ENCODE results near the gene AK3.

AK3 gene

GRCh38 chr9:4701526-4701925 lies 39.5 kb downstream of the AK3 start:
- no peak for FAIRE-seq

- FAIRE-seq: no peak
Observed at GRCh38 chr9:4700932-4701331, 40.1 kb downstream of the AK3 start.

GRCh38 chr9:4700091-4700490 lies 40.9 kb downstream of the AK3 start:
- no peak for FAIRE-seq

DNA sequence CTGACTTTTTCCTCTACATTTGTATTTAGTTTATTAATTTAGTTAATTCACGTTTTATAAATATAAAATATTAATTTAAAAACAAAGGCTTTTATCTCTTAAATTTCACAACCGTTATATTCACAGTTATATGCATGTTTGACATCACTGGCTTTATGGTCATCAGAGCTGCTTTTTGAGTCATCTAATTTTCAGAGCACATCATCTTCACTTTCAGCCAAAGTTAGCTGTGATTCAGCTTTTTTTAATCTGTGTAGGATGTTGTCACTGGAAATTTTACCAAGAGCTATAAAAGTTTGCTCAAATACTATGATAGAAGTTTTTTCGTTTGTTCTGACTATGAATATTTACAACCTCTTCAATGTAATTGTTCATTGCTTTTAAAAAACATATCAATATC lies 49.2 kb downstream of the AK3 start:
- peak; percentile 11 for FAIRE-seq

DNA sequence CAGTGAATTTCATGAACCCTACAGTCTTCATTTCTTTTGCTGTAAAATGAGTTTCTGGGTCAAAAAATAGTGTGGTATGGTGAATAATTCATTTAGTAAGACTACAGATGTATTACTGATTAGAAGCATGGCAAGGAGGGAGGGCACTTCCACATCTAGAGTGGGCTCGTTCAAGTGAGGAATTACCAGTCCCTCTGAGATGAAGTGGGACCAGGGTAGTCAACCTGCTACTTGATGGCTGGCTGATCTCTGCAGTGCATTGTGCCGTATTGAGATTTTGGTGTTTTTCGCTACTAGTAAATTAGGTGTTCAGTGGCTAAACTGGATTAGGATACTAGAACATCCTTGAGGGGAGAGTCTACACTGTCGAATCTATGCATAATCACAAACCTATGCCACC lies 50.9 kb downstream of the AK3 start:
- no peak for FAIRE-seq

DNA sequence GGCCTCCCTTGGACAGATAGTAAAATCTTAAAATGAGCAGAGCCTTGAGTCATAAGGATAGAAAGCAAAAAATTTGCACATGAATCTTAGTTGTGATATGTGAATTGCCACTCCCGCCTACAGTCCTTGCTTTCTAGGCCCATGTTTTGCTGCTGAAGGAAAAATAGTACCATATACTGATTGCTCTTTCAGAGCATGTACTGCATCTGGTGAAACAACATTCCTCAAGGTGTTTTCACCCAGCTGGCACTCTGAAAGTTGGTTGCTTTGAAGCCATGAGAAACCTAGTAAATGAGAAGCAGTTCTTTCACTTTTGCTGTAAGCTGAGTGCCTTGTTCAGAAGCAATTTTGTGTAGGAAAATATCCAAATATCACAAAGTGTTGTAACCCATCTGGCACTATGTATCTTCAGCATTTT lies 51.3 kb downstream of the AK3 start:
- FAIRE-seq: no peak

DNA sequence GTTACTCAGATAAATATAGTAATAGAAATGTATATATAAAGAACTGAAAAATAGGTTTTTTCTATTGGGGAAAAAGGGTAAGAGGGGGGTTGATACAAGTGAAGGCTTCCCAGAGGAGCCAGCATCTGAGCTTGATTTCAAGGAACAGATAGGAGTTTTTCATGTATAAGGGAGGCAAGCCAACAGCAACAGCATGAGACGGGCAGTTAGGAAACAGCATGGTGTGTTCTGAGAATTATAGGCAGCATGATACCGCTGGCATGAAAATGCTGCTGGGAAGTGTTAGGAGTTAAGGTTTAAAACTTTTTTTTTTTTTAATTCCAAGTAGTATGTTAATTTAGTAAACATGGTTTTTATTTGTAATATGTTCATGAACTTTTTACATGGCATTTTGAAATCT lies 52.0 kb downstream of the AK3 start:
- no peak for FAIRE-seq

DNA sequence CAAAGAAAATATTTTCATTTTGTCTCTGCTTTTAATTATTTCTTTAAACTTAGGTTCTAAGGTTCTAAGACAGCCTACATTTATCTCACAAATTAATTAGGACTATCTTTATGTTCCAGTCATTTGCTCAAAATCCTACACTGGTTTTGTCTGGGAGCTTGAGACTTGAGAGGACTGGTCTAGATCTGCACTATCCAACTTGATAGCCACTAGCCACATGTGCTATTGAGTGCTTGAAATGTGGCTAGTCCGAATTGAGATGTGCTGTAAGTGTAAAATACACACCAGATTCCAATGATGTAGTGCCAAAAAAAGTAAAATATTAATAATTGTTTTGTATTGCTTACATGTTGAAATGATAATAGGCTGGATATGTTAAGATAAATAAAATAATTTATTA lies 54.4 kb downstream of the AK3 start:
- no peak for FAIRE-seq

GRCh38 chr9:4686112-4686511 lies 54.9 kb downstream of the AK3 start:
- FAIRE-seq: no peak

DNA sequence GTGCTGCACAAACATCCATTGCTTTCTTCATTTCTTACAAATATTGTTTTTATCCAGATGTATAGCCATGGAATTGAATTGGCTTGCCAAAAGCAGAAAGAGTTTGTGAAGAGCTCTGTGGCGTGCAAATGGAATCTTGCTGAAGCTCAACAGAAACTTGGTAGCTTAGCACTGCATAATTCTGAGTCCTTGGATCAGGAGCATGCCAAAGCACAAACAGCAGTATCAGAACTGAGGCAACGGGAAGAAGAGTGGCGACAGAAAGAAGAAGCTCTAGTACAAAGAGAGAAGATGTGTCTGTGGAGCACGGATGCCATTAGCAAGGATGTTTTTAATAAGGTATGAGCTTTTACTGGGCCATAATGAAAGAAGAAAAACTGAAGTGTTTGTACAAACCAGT lies 56.2 kb downstream of the AK3 start:
- no peak for FAIRE-seq

DNA sequence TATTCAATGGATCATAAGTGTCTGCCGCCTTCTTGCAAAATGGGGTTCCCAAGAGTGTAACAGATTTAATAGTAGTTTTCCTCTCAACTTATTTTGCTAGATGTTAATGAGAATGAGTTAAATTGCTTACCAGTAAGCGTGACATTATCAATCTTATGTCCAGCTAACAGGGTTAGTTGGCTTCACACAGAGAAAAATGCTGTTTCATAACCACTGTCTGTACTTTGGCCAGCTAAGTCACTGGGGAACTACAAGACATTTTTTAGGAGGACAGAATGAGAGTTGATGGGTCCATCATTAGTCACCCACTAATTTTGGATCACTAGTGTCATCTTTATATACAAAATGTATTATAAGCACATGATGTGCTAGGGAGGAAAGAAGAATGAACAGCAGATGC lies 60.3 kb downstream of the AK3 start:
- FAIRE-seq: no peak

- FAIRE-seq: no peak
Observed at GRCh38 chr9:4680173-4680525, 60.9 kb downstream of the AK3 start.

DNA sequence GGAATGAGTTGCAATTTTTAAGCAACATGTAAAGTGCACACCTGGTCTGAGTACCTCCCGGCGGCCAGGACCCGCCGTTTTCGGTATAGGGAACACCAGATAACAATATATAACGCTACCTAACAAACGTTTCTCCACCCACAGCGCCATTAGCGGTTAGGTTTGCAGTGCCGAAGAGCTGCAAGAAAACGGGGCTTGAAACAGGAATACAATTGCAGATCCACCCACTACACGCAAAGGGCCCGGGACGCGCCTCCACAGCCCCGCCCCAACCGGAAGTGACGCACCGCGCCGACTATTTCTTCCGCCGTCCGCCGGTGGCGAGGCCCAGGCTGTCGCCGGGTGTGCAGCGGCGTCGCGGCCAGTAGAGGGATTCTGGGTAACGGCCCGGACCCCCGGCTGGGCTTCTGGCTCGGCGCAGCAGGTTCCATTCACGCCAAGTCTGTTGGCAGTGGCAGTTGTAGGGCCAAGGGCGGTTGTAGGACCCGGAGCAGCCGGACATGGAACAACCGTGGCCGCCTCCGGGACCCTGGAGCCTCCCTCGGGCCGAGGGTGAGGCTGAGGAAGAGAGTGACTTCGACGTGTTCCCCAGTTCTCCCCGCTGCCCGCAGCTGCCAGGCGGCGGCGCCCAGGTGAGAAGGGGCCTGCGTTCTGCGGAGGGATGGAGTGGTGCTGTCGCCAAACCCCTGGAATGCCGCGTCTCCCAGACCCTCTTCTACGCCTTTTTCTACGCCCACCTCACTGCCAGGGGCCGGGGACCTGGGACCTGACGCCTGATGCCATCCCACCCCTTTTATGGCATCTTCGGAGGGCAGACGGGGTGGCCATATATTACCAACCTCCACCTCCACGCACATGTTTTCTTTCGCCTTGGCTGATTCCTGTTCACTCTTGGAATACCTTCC lies 61.5 kb downstream of the AK3 start, which contains the start of gene CDC37L1:
CDC37L1 (plus strand) TSS at position 302 of the 905 bp plus-strand sequence; CDS start at position 501, 199 bp downstream.
- peak; percentile 95 for FAIRE-seq

GRCh38 chr9:4678679-4679267 lies 62.2 kb downstream of the AK3 start:
- no peak for FAIRE-seq

- FAIRE-seq: no peak
Observed at GRCh38 chr9:4677392-4677791, 63.6 kb downstream of the AK3 start.

DNA sequence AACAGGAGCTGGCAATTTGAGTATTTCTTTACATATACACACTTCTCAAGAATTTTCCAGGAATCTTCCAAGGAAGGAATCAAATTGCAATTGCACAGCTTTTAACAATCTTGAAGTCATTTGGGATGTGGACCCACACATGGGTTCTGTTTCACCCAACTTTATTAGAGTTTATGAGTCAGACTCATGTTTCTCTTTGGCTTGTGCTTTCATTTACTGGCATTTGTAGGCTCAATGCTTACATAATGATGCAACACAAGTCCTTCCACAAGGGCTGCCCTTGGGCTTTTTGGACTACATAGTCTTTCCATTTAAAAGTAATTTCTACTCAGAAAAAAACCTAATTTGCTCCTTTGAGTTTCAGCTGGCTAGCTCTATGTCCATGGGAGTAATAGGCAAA lies 66.2 kb downstream of the AK3 start:
- no peak for FAIRE-seq

DNA sequence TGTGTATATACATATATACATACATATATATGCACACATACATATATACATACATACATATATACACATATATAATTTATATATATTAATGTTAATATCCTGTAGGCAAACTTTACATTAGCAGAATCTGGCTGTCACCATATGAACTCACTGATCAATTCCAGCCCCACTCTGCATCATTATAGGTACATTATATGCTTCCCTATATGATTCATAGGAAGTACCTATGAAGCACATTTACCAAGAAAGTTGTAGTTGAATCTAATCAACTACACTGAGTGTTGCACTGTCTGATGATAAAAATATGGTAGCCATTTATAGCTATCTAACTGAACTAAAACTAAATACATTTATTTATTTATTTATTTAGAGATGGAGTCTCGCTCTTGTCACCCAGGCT lies 69.3 kb downstream of the AK3 start:
- FAIRE-seq: no peak

DNA sequence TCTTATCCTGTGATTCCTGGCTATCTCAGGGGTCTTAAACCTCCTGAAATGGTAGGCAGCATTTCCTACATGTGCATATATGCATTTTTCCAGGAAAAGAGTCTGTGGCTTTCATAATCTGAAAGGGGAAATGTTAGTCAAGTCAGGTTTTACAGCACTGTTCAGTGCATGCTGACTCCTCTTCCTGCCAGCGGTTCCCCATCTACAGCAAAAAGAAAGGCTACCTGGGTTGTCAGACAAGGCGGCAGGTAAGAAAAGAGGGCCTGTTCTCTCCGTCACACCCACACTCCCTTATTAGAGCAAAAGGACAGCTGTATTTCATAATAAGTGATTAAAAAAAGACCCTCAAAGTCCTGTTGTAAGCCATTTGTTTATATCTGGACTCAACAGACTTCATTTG lies 70.4 kb downstream of the AK3 start:
- FAIRE-seq: no peak

GRCh38 chr9:4669890-4670289 lies 71.1 kb downstream of the AK3 start:
- no peak for FAIRE-seq

GRCh38 chr9:4668604-4669003 lies 72.4 kb downstream of the AK3 start:
- FAIRE-seq: no peak

GRCh38 chr9:4667681-4668080 lies 73.3 kb downstream of the AK3 start:
- FAIRE-seq: no peak

- FAIRE-seq: no peak
Observed at GRCh38 chr9:4666042-4666699, 74.8 kb downstream of the AK3 start, which contains the start of gene SPATA6L. SPATA6L (minus strand) TSS chr9:4666480; CDS start chr9:4666250, 230 bp downstream.

- FAIRE-seq: no peak
Observed at GRCh38 chr9:4665357-4665756, 75.6 kb downstream of the AK3 start.

DNA sequence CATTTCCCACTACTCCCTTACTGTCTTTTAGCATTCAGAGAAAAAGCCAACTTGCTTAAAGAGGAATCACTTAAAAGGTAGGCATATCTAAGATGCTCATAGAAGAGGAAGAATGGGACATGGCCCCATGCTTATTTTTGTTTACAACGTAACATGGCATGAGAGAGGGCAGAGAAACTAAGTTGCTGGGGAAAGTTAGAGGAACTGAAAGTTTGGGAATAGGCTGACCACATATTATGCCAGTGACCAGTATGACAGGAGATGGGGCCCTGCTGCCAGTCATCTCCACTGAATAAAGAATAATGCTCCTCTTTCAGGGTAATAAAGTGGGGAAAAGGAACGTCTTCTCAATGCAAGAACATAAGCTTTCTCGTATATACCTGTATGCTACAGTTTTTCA lies 77.0 kb downstream of the AK3 start:
- FAIRE-seq: no peak
